Measurements from ENCODE around the gene SLC35E1.

- TF ChIP-seq CTCF (IDR thresholded peaks at IDR 0.05; ENCODE audit: low read depth, low read length, poor library complexity, severe bottlenecking) (no peak), EZH2phosphoT487 (IDR thresholded peaks at IDR 0.05; ENCODE audit: borderline replicate concordance, low read length) (no peak)
Observed at GRCh38 chr19:16541526-16542044, 30.6 kb downstream of the SLC35E1 start.
